OCI-LY7 (cell line): ENCODE results near the gene PLA2G4E. TPM values are rescaled to one million over a fixed set of nuclear protein-coding genes. Genes with fewer than 3 reads are reported as not detected.

Experiments
- BruUV-seq: library from RNA; stranded (reverse); fragments of 400-500 nt; replicated peaks from 2 replicates; lab custom pipeline; 2021; lab: Mats Ljungman, UMichigan
- CTCF ChIA-PET: fragments of 300-600 bp; sonication (Branson Sonifier 250); formaldehyde crosslinking; loops from one replicate; lab custom pipeline; 2022; ENCODE audit warnings: antibody characterized with exemption; ENCODE audit not compliant: unreplicated experiment; lab: Charles Lee
- POLR2A ChIA-PET: fragments of 300-600 bp; sonication (Branson Sonifier 250); formaldehyde crosslinking; loops from one replicate; lab custom pipeline; 2022; ENCODE audit warnings: antibody characterized with exemption; lab: Charles Lee
- DNase-seq: peaks from one replicate; pipeline ENCODE4 v3.0.0-alpha.2; 2015; ENCODE audit warnings: low spot score
- H2AFZ ChIP-seq: fragments of 200-600 bp; sonication (generic), shearing (Covaris generic); 2 replicates; pipeline ENCODE4 v1.6.1; 2014; ENCODE audit warnings: mild to moderate bottlenecking, antibody characterized with exemption, low read length, moderate library complexity
- H3K27ac ChIP-seq: fragments of 200-600 bp; sonication (generic); 2 replicates; pipeline ENCODE4 v1.5.1; 2014; ENCODE audit warnings: mixed run types, low read depth, mild to moderate bottlenecking, moderate library complexity, low read length, inconsistent platforms; ENCODE audit not compliant: poor library complexity, severe bottlenecking
- H3K36me3 ChIP-seq: fragments of 200-600 bp; sonication (generic); 2 replicates; pipeline ENCODE4 v1.6.1; 2014; ENCODE audit warnings: mild to moderate bottlenecking, antibody characterized with exemption, low read length, moderate library complexity, mixed read lengths; ENCODE audit not compliant: insufficient read depth
- H3K4me1 ChIP-seq: fragments of 200-600 bp; sonication (generic); 2 replicates; pipeline ENCODE4 v1.5.1; 2014; ENCODE audit warnings: mild to moderate bottlenecking, low read length; ENCODE audit not compliant: insufficient read depth, poor library complexity, severe bottlenecking
- H3K4me2 ChIP-seq: fragments of 200-600 bp; sonication (generic); 2 replicates; pipeline ENCODE4 v1.6.1; 2014; ENCODE audit warnings: mild to moderate bottlenecking, low read length
- H3K4me3 ChIP-seq: fragments of 200-600 bp; sonication (generic); 2 replicates; pipeline ENCODE4 v1.5.1; 2014; ENCODE audit warnings: mild to moderate bottlenecking, low read depth, low read length; ENCODE audit not compliant: poor library complexity, severe bottlenecking
- H3K79me2 ChIP-seq: fragments of 200-600 bp; sonication (generic); 2 replicates; pipeline ENCODE4 v1.6.1; 2016; ENCODE audit warnings: low read depth, mild to moderate bottlenecking, low read length, moderate library complexity, mixed read lengths; ENCODE audit not compliant: insufficient read depth
- H3K9me2 ChIP-seq: fragments of 200-600 bp; sonication (generic); 2 replicates; pipeline ENCODE4 v1.6.1; 2016; ENCODE audit warnings: mild to moderate bottlenecking, low read length, mixed read lengths; ENCODE audit not compliant: insufficient read depth
- H3K9me3 ChIP-seq: fragments of 200-600 bp; sonication (generic); 2 replicates; pipeline ENCODE4 v1.6.1; 2014; ENCODE audit warnings: mild to moderate bottlenecking, mixed run types, low read length, mixed read lengths
- H4K20me1 ChIP-seq: fragments of 200-600 bp; sonication (generic); 2 replicates; pipeline ENCODE4 v1.6.1; 2014; ENCODE audit warnings: mild to moderate bottlenecking, antibody characterized with exemption, low read length, moderate library complexity, mixed read lengths; ENCODE audit not compliant: insufficient read depth
- CTCF ChIP-seq: fragments of 200-600 bp; sonication (generic); conservative IDR thresholded peaks from 2 replicates; pipeline ENCODE4 v1.5.1; 2014; ENCODE audit warnings: mild to moderate bottlenecking, antibody characterized with exemption, low read length, moderate library complexity, mixed read lengths
- EZH2phosphoT487 ChIP-seq: fragments of 200-600 bp; sonication (generic); IDR thresholded peaks from 2 replicates; pipeline ENCODE4 v1.6.1; 2018; ENCODE audit warnings: low read depth, borderline replicate concordance, mild to moderate bottlenecking, mixed run types, antibody characterized with exemption, low read length, moderate library complexity, mixed read lengths
- intact Hi-C: fragments of 100-400 bp; cut with micrococcal nuclease; formaldehyde crosslinking; loops from one replicate; pipeline ENCODE4 v1.10.0; 2022; ENCODE audit not compliant: unreplicated experiment
- total RNA-seq, 2 experiments: library from RNA; depleted of rRNA in 1 of 2; stranded (reverse); fragments of >200 nt in 1 of 2; shearing (Covaris generic) in 1 of 2; gene quantifications; 2 replicates each; pipeline ENCODE4 v1.2.3, GENCODE V29; 2014 to 2022

The PLA2G4E gene
- total RNA-seq, 2 experiments from 2014 or later, result not detected

GRCh38 chr15:41941644-41942415 is 79.0 kb downstream of the PLA2G4E start:
- no peaks in the 10 kb centered on the region for H3K4me1 ChIP-seq
- H3K4me2 ChIP-seq, result no peak overlapping the region
- no peaks in the 10 kb centered on the region for H3K9me3 ChIP-seq
- no peak overlapping the region for H2AFZ ChIP-seq
- H3K4me3 ChIP-seq, result no peak overlapping the region
- H3K79me2 ChIP-seq, result no peaks in the 10 kb centered on the region
- H4K20me1 ChIP-seq, result no peaks in the 10 kb centered on the region
- no peak for TF ChIP-seq CTCF
- TF ChIP-seq EZH2phosphoT487, result no peak
- no peaks in the 10 kb centered on the region for H3K9me2 ChIP-seq
- H3K27ac ChIP-seq, result no peak overlapping the region
- BruUV-seq, result no TSS peak
- intact Hi-C loops, result no loop called here
- CTCF ChIA-PET, result no interaction called here
- DNase-seq, result no peak
- POLR2A ChIA-PET, result interaction anchor here (0.6 kb wide), 1 partner anchor 280 kb away, joined by 5 read pairs; no protein-coding TSS in a partner anchor
- peaks cover 10% of the 10 kb centered on the region; the same call in 1 of the 2 replicates for H3K36me3 ChIP-seq

DNA sequence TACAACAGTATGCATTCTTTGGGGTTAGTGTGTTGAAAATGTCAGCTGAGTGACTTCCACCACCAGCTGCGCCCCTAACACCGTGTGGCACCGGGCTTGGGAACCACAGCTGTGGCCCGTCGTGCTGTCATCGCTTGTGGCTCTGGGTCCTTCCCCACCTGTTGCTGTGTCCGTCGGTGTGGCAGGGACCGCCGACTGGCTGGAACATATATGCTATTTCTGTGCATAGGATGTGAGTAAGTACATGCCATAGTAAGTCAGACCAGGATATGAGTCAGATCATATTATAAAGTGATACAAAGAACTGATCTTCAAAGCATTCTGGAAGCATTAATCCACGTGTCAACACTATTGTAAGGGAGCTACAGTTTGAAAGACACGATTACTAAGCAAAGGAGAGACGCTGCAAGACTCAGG is 80.4 kb downstream of the PLA2G4E start:
- Histone ChIP-seq H3K4me1 (peaks cover 3% of the 10 kb centered on the region), H3K27ac (no peak overlapping the region), H3K79me2 (no peaks in the 10 kb centered on the region), H3K36me3 (peaks cover 10% of the 10 kb centered on the region; the same call in 1 of the 2 replicates), H3K4me2 (no peak overlapping the region), H3K9me2 (no peaks in the 10 kb centered on the region), H3K4me3 (no peak overlapping the region), H2AFZ (no peak overlapping the region), H4K20me1 (no peaks in the 10 kb centered on the region), H3K9me3 (no peaks in the 10 kb centered on the region)
- TF ChIP-seq CTCF, result no peak
- TF ChIP-seq EZH2phosphoT487, result no peak
- no peak for DNase-seq
- no TSS peak for BruUV-seq
- POLR2A ChIA-PET, result interaction anchor here (0.7 to 1.0 kb wide), 2 partner anchors 28 to 1520 kb away, joined by 3 read pairs; no protein-coding TSS in a partner anchor
- CTCF ChIA-PET, result no interaction called here
- intact Hi-C loops, result no loop called here

DNA sequence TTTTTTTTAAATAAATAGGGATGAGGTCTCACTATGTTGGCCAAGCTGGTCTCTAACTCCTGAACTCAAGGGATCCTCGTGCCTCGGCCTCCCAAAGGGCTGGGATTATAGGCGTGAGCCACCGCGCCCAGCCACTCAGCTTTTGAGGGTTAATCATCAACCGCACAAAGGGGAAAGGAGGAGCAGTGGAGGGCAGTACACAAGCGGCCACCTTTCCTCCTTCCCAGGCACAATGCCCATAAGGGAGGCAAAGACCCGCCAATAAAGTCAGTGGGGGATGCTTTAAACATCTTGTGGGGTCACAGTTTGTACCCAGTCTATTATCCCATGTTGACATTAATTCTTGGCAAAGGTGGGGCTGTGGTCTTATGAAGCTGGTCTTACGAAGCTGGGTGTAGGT is 80.9 kb downstream of the PLA2G4E start:
- Histone ChIP-seq H3K79me2 (no peaks in the 10 kb centered on the region), H3K9me2 (no peaks in the 10 kb centered on the region), H3K36me3 (peaks cover 10% of the 10 kb centered on the region; the same call in 1 of the 2 replicates), H3K4me3 (no peak overlapping the region), H3K9me3 (no peaks in the 10 kb centered on the region), H3K4me2 (no peak overlapping the region), H4K20me1 (no peaks in the 10 kb centered on the region), H3K4me1 (peaks cover 7% of the 10 kb centered on the region), H3K27ac (no peak overlapping the region), H2AFZ (no peak overlapping the region)
- BruUV-seq, result no TSS peak
- ChIA-PET POLR2A (interaction anchor here (0.7 to 1.0 kb wide), 2 partner anchors 28 to 1520 kb away, joined by 3 read pairs; no protein-coding TSS in a partner anchor), CTCF (no interaction called here)
- TF ChIP-seq CTCF (no peak), EZH2phosphoT487 (no peak)
- intact Hi-C loops, result no loop called here
- no peak for DNase-seq
